Gastrocnemius medialis (tissue), 4 donors: ENCODE results near the gene CDH16.

Experiments used
- CTCF ChIP-seq, 5 experiments: fragments of 450-650 bp in 3 of 5; fragments of 200-600 bp in 2 of 5; sonication (generic) in 2 of 5; IDR thresholded peaks in 4 of 5; conservative IDR thresholded peaks in 1 of 5; 1 replicate in 4 of 5; 2 replicates in 1 of 5; pipeline ENCODE4 v1.5.1; 2016 to 2019; ENCODE audit warnings: antibody characterized with exemption in 5 of 5, mild to moderate bottlenecking in 3 of 5, moderate library complexity in 3 of 5
- POLR2A ChIP-seq, 2 donors: fragments of 450-650 bp; IDR thresholded peaks; one replicate each; pipeline ENCODE4 v1.6.1; 2017; ENCODE audit warnings: antibody characterized with exemption in 2 of 2, mild to moderate bottlenecking in 2 of 2, moderate library complexity in 2 of 2

- no peak for TF ChIP-seq CTCF (IDR thresholded peaks at IDR 0.05 in 4 of 5, conservative IDR thresholded peaks at IDR 0.05 in 1 of 5)
- TF ChIP-seq POLR2A (IDR thresholded peaks at IDR 0.05): no peak
Observed at GRCh38 chr16:66881964-66882508, 36.6 kb downstream of the CDH16 start.
